Osteoblast (primary cell): ENCODE data around the gene SMARCC1. TPM values are rescaled to one million over a fixed set of nuclear protein-coding genes. Genes with fewer than 3 reads are reported as not detected.

ENCODE experiments used
- DNase-seq: peaks from one replicate; pipeline ENCODE4 v3.0.0; 2011; ENCODE audit warnings: low spot score, mixed read lengths; ENCODE audit not compliant: insufficient read length; ENCODE audit errors: missing footprints
- H2AFZ ChIP-seq: 2 replicates; pipeline ENCODE4 v1.6.0; 2011; ENCODE audit warnings: mild to moderate bottlenecking, low read length
- H3K27ac ChIP-seq: 2 replicates; pipeline ENCODE4 v1.5.1; 2011; ENCODE audit warnings: mild to moderate bottlenecking, low read depth, low read length, moderate library complexity
- H3K27me3 ChIP-seq: 2 replicates; pipeline ENCODE4 v1.6.0; 2012; ENCODE audit warnings: mild to moderate bottlenecking, control low read depth, inconsistent platforms, low read length, moderate library complexity; ENCODE audit not compliant: insufficient read depth
- H3K36me3 ChIP-seq: 2 replicates; pipeline ENCODE4 v1.5.1; 2011; ENCODE audit warnings: mild to moderate bottlenecking, low read length, control low read depth, moderate library complexity; ENCODE audit not compliant: insufficient read depth
- H3K4me1 ChIP-seq: 2 replicates; pipeline ENCODE4 v1.5.1; 2011; ENCODE audit warnings: mild to moderate bottlenecking, low read length, control low read depth, moderate library complexity; ENCODE audit not compliant: insufficient read depth
- H3K4me2 ChIP-seq: 2 replicates; pipeline ENCODE4 v1.6.0; 2011; ENCODE audit warnings: mild to moderate bottlenecking, low read length; ENCODE audit not compliant: insufficient read depth
- H3K4me3 ChIP-seq: fragments of 200-600 bp; sonication (generic); 3 replicates; pipeline ENCODE4 v1.5.1; 2012; ENCODE audit warnings: mild to moderate bottlenecking, low read length, inconsistent platforms; ENCODE audit not compliant: insufficient read depth
- H3K79me2 ChIP-seq: 2 replicates; pipeline ENCODE4 v1.6.0; 2012; ENCODE audit warnings: mild to moderate bottlenecking, low read length, control low read depth, inconsistent platforms; ENCODE audit not compliant: insufficient read depth
- H3K9me3 ChIP-seq: 2 replicates; pipeline ENCODE4 v1.5.1; 2011; ENCODE audit warnings: low read depth, low read length, control low read depth
- H4K20me1 ChIP-seq: 2 replicates; pipeline ENCODE4 v1.6.0; 2012; ENCODE audit warnings: mild to moderate bottlenecking, low read length, control low read depth; ENCODE audit not compliant: insufficient read depth
- total RNA-seq: library from RNA; depleted of rRNA; stranded (reverse); fragments of >200 nt; gene quantifications from 2 replicates; pipeline ENCODE4 v1.2.3, GENCODE V29; 2012
- TF ChIP-seq, protein P1 (sequence below): IDR thresholded peaks from 2 replicates; pipeline ENCODE4 v1.5.1; 2011; ENCODE audit warnings: mild to moderate bottlenecking, low read depth, low read length, moderate library complexity; ENCODE audit errors: extremely low read depth

SMARCC1 gene
- total RNA-seq, 1 donor = 46.7 TPM

DNA sequence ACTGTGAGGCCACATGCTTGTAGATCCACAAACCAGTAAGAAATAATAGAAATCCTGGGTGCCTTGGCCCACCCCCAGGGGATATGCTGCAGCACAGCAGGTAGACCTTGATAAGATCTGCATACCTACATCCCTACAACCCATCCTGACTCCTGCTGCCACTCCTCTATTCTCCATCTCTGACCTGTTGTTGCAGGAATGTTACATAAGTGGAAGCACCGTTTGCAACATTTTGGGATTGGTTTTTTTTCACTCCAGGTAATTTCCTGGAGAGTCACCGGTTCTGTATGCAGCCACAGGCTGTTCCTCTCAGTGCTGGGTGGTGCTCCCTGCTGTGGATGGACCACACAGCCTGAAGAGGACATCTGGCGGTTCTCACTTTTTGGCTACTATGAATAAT, 186.9 kb downstream of the SMARCC1 start:
- DNase-seq = no peak
- Histone ChIP-seq H3K4me1 (no peaks in the 10 kb centered on the region), H3K27ac (no peak overlapping the region), H3K4me2 (no peak overlapping the region), H3K79me2 (no peaks in the 10 kb centered on the region), H3K4me3 (no peak overlapping the region), H3K36me3 (peaks cover 10% of the 10 kb centered on the region), H3K27me3 (no peaks in the 10 kb centered on the region), H3K9me3 (no peaks in the 10 kb centered on the region), H4K20me1 (peaks cover 13% of the 10 kb centered on the region), H2AFZ (no peak overlapping the region)
- TF ChIP-seq, protein P1, sequence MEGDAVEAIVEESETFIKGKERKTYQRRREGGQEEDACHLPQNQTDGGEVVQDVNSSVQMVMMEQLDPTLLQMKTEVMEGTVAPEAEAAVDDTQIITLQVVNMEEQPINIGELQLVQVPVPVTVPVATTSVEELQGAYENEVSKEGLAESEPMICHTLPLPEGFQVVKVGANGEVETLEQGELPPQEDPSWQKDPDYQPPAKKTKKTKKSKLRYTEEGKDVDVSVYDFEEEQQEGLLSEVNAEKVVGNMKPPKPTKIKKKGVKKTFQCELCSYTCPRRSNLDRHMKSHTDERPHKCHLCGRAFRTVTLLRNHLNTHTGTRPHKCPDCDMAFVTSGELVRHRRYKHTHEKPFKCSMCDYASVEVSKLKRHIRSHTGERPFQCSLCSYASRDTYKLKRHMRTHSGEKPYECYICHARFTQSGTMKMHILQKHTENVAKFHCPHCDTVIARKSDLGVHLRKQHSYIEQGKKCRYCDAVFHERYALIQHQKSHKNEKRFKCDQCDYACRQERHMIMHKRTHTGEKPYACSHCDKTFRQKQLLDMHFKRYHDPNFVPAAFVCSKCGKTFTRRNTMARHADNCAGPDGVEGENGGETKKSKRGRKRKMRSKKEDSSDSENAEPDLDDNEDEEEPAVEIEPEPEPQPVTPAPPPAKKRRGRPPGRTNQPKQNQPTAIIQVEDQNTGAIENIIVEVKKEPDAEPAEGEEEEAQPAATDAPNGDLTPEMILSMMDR = no peak

DNA sequence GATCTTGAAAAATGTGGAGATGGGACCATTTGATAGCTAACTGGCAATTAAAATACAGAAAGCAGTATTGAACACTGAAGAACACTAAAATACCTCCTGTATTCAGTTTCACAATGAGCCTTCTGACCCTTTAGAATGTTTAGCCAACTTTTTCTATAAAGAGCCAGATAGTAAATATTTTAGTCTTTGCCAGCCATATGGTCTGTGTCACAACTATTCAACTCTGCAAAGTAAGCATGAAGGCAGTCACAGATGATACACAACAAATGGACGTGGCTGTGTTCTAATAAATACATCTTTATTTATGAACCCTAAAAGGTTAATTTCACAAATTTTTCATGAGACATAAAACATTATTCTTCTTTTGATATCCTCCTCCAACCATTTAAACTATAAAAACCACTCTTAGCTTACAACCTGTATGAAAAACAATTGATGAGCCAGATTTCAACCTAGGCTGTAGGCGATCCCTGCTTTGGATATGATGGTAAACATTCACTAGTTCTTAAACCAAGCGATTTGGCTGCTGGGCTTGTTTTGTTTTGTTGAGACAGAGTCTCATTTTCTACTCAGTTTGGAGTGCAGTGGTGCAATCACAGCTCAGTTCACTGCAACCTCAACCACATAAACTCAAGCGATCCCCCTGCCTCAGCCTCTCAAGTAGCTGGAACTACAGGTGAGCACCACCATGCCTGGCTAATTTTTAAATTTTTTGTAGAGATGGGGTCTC, 189.5 kb downstream of the SMARCC1 start:
- Histone ChIP-seq H3K4me1 (peaks cover 4% of the 10 kb centered on the region), H4K20me1 (peaks cover 9% of the 10 kb centered on the region), H2AFZ (no peak overlapping the region), H3K9me3 (no peaks in the 10 kb centered on the region), H3K27me3 (no peaks in the 10 kb centered on the region), H3K27ac (no peak overlapping the region), H3K36me3 (peaks cover 25% of the 10 kb centered on the region), H3K4me2 (no peak overlapping the region), H3K4me3 (no peak overlapping the region), H3K79me2 (no peaks in the 10 kb centered on the region)
- TF ChIP-seq, protein P1 = no peak
- no peak for DNase-seq

DNA sequence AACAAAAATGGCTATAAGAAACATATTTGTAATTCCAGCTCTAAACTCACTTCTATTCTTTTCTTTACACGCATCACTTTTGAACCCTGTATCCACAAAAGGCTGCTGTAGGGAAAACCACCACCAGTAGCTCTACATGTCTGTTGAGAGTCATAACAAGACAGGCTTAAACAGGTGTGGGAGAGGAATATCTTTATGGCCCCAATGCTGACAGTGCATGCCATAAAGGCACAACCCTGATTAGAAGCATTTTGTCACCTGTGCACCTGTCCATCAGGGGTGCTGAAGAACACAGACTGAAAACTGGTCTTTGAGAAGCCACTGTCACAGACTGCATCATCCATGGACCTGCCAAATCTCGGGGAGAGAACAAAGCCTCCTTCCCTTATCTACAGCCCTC, 191.5 kb downstream of the SMARCC1 start:
- Histone ChIP-seq H3K4me1 (peaks cover 11% of the 10 kb centered on the region), H3K4me3 (no peak overlapping the region), H3K79me2 (no peaks in the 10 kb centered on the region), H3K27ac (no peak overlapping the region), H2AFZ (no peak overlapping the region), H3K4me2 (no peak overlapping the region), H4K20me1 (peaks cover 9% of the 10 kb centered on the region), H3K27me3 (no peaks in the 10 kb centered on the region), H3K36me3 (peaks cover 34% of the 10 kb centered on the region), H3K9me3 (no peaks in the 10 kb centered on the region)
- DNase-seq = no peak
- TF ChIP-seq, protein P1 = no peak

DNA sequence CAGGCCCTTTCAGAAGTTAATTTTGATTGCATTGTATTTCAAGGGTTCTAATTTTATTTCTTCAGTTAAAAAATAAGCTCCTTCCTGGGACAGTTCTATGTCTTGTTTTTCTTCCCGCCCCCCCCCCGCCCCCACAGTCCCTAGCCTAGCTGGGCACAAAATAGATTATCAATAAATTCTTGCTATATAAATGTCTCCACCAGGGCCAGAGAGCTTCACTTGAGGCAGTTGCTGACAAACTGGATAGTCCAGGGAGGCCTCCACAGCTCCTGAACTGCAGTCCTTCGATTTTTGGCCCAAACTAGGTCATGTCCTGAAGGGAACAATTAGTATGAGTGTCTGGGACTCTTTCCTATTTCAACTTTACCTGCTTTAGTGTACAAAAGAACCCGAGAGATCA, 193.1 kb downstream of the SMARCC1 start:
- Histone ChIP-seq H2AFZ (no peak overlapping the region), H3K4me3 (no peak overlapping the region), H3K36me3 (peaks cover 28% of the 10 kb centered on the region), H3K4me2 (no peak overlapping the region), H3K27me3 (no peaks in the 10 kb centered on the region), H3K79me2 (no peaks in the 10 kb centered on the region), H3K4me1 (peaks cover 11% of the 10 kb centered on the region), H4K20me1 (peaks cover 2% of the 10 kb centered on the region), H3K9me3 (no peaks in the 10 kb centered on the region), H3K27ac (no peak overlapping the region)
- TF ChIP-seq, protein P1 = no peak
- no peak for DNase-seq
